ENCODE results near the gene LYZ.
A peak's percentile ranks its signal among the peaks of the same experiment; 100 is the strongest.
"Not testable (repeated sequence)": the region's sequence is repeated elsewhere in the genome, so short reads cannot be mapped to it uniquely, and the experiment has no call there.

LYZ gene

DNA sequence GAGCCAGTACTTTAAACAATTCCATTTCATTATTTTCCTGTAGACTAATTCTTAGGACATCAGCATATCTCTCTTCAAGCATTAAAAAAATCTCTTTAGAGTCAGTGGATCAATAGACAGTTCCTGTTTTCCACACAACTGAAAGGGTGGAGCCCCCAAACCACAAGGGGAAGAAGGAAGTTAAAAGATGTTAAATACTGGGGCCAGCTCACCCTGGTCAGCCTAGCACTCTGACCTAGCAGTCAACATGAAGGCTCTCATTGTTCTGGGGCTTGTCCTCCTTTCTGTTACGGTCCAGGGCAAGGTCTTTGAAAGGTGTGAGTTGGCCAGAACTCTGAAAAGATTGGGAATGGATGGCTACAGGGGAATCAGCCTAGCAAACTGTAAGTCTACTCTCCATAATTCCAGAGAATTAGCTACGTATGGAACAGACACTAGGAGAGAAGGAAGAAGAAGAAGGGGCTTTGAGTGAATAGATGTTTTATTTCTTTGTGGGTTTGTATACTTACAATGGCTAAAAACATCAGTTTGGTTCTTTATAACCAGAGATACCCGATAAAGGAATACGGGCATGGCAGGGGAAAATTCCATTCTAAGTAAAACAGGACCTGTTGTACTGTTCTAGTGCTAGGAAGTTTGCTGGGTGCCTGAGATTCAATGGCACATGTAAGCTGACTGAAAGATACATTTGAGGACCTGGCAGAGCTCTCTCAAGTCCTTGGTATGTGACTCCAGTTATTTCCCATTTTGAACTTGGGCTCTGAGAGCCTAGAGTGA lies at the start of gene LYZ:
LYZ (plus strand) TSS at position 220 of the 777 bp plus-strand sequence; CDS start at position 248, 28 bp downstream.
- no peaks in the 10 kb centered on the region for H3K36me3 ChIP-seq (ENCODE audit: control insufficient read depth, low read depth, low read length)
- no peaks in the 10 kb centered on the region for H3K4me1 ChIP-seq (ENCODE audit: control insufficient read depth, low read depth, low read length)
- H3K27me3 ChIP-seq (ENCODE audit: control insufficient read depth, insufficient read depth, low read length): no peaks in the 10 kb centered on the region
- H3K27ac ChIP-seq (ENCODE audit: low read length): no peak within 1 kb of the TSS
- no peak within 1 kb of the TSS for H3K9ac ChIP-seq (ENCODE audit: low read length)
- no peak within 1 kb of the TSS for H3K4me3 ChIP-seq (ENCODE audit: low read length)
- no peaks in the 10 kb centered on the region for H3K9me3 ChIP-seq (ENCODE audit: control insufficient read depth, low read depth, low read length)

DNA sequence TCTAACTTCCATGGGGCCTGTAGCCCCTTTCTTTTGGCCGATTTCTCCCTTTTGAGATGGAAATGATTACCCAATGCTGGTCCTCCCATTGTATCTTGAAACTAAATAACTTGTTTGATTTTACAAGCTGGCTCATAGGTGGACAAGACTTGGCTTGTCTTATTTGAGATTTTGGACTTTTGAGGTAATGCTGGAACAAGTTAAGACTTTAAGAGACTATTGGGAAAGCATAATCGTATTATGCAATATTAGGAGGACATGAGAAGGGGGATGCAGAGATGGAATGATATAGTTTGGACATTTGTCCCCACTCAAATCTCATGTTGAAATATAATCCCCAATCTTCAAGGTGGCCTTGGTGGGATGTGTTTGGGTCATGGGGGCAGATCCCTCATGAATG lies 49.2 kb upstream of the LYZ start:
- Histone ChIP-seq H3K4me3 (ENCODE audit: low read length) (no peak overlapping the region), H3K4me1 (ENCODE audit: control insufficient read depth, low read depth, low read length) (no peaks in the 10 kb centered on the region), H3K27ac (ENCODE audit: low read length) (no peak overlapping the region), H3K9me3 (ENCODE audit: control insufficient read depth, low read depth, low read length) (no peaks in the 10 kb centered on the region), H3K36me3 (ENCODE audit: control insufficient read depth, low read depth, low read length) (no peaks in the 10 kb centered on the region), H3K27me3 (ENCODE audit: control insufficient read depth, insufficient read depth, low read length) (no peaks in the 10 kb centered on the region), H3K9ac (ENCODE audit: low read length) (no peak overlapping the region)

DNA sequence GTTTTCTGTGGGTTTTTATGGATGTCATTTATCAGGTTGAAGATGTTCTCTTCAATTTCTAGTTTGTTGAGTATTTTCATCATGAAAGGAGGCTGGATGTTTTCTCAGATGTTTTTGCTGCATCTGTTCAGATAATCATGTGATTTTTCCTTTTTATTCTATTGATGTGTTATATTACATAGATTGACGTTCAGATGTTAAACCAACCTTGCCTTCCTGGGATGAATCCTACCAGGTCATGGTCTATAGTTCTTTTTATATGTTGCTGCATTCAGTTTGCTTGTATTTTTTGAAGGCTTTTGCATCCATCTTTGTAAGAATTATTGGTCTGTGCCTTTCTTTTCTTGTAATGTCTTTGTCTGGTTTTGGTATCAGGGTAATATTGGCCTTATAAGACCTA lies 43.9 kb upstream of the LYZ start:
- no peak overlapping the region for H3K27ac ChIP-seq (ENCODE audit: low read length)
- no peaks in the 10 kb centered on the region for H3K27me3 ChIP-seq (ENCODE audit: control insufficient read depth, insufficient read depth, low read length)
- H3K9me3 ChIP-seq (ENCODE audit: control insufficient read depth, low read depth, low read length): peaks cover 2% of the 10 kb centered on the region
- no peak overlapping the region for H3K9ac ChIP-seq (ENCODE audit: low read length)
- H3K4me1 ChIP-seq (ENCODE audit: control insufficient read depth, low read depth, low read length): no peaks in the 10 kb centered on the region
- H3K4me3 ChIP-seq (ENCODE audit: low read length): no peak overlapping the region
- no peaks in the 10 kb centered on the region for H3K36me3 ChIP-seq (ENCODE audit: control insufficient read depth, low read depth, low read length)

DNA sequence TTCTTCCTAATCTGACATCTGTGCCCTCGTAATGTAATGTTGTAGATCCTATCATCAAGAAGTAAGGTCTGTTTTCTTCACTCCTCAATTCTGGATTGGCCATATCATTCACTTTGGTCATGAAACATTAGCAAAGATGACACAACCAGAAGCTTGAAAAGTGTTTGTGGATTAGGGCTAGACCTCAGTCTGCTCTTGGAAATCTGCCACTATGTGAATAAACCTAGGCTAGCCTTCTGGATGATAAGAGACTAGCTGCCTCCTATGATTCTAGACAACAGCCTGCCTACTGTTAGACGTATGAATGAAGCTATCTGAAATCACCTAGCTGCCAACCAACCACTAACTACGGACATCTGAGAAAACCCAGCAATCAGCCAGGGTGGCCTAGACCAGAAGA lies 38.7 kb upstream of the LYZ start:
- peaks cover 2% of the 10 kb centered on the region for H3K9me3 ChIP-seq (ENCODE audit: control insufficient read depth, low read depth, low read length)

DNA sequence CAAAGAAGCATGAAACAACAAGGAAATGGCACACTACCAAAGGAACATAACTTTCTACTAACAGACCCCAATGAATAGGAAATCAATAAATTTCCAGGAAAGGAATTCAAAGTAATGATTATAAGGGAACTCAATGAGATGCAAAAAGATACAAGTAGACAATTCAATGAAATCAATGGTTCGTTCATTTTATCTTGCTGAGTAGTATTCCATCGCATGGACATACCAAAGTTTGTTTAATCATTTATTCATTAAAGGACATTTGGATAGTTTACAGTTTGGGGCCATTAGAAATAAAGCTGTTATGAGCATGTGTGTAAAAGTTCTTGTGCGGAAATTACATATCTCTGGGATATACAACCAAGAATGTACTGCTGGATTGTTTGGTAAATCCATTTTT lies 35.0 kb upstream of the LYZ start:
- H3K9ac ChIP-seq (ENCODE audit: low read length): no peak overlapping the region
- H3K27me3 ChIP-seq (ENCODE audit: control insufficient read depth, insufficient read depth, low read length): no peaks in the 10 kb centered on the region
- no peaks in the 10 kb centered on the region for H3K9me3 ChIP-seq (ENCODE audit: control insufficient read depth, low read depth, low read length)
- no peaks in the 10 kb centered on the region for H3K36me3 ChIP-seq (ENCODE audit: control insufficient read depth, low read depth, low read length)
- no peaks in the 10 kb centered on the region for H3K4me1 ChIP-seq (ENCODE audit: control insufficient read depth, low read depth, low read length)
- H3K4me3 ChIP-seq (ENCODE audit: low read length): no peak overlapping the region
- H3K27ac ChIP-seq (ENCODE audit: low read length): no peak overlapping the region

More for the DNA sequence above, 38.7 kb upstream of the LYZ start:
- Histone ChIP-seq H3K36me3 (ENCODE audit: control insufficient read depth, low read depth, low read length) (no peaks in the 10 kb centered on the region), H3K4me1 (ENCODE audit: control insufficient read depth, low read depth, low read length) (no peaks in the 10 kb centered on the region), H3K27ac (ENCODE audit: low read length) (no peak overlapping the region), H3K27me3 (ENCODE audit: control insufficient read depth, insufficient read depth, low read length) (no peaks in the 10 kb centered on the region), H3K9ac (ENCODE audit: low read length) (no peak overlapping the region), H3K4me3 (ENCODE audit: low read length) (no peak overlapping the region)

DNA sequence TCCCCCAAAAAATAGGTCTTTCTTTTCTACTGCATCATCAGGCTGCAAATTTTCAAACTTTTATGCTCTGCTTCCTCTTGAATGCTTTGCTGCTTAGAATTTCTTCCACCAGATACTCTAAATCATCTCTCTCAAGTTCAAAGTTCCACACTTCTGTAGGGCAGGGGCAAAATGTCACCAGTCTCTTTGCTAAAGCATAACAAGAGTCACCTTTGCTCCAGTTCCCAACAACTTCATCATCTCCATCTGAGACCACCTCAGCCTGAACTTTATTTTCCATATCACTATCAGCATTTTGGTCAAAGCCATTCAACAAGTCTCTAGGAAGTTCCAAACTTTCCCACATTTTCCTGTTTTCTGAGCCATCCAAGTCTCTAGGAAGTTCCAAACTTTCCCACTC lies 31.4 kb upstream of the LYZ start:
- not testable (repeated sequence) for H3K27me3 ChIP-seq (ENCODE audit: control insufficient read depth, insufficient read depth, low read length); H3K27ac ChIP-seq (ENCODE audit: low read length); H3K36me3 ChIP-seq (ENCODE audit: control insufficient read depth, low read depth, low read length); H3K9me3 ChIP-seq (ENCODE audit: control insufficient read depth, low read depth, low read length); H3K4me3 ChIP-seq (ENCODE audit: low read length); H3K9ac ChIP-seq (ENCODE audit: low read length); H3K4me1 ChIP-seq (ENCODE audit: control insufficient read depth, low read depth, low read length)

DNA sequence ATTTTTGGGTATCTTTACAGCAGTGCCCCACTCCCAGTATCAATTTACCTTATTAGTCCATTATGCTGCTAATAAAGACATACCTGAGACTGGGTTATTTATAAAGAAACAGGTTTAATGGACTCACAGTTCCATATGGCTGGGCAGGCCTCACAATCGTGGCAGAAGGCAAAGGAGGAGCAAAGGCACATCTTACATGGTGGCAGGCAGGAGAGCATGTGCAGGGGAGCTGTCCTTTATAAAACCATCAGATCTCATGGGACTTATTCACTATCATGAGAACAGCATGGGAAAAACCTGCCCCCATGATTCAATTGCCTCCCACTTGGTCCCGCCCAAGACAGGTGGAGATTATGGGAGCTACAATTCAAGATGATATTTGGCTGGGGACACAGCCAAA lies 30.9 kb upstream of the LYZ start:
- H3K9ac ChIP-seq (ENCODE audit: low read length); H3K36me3 ChIP-seq (ENCODE audit: control insufficient read depth, low read depth, low read length); H3K9me3 ChIP-seq (ENCODE audit: control insufficient read depth, low read depth, low read length); H3K4me1 ChIP-seq (ENCODE audit: control insufficient read depth, low read depth, low read length); H3K27ac ChIP-seq (ENCODE audit: low read length); H3K4me3 ChIP-seq (ENCODE audit: low read length); H3K27me3 ChIP-seq (ENCODE audit: control insufficient read depth, insufficient read depth, low read length): not testable (repeated sequence)

DNA sequence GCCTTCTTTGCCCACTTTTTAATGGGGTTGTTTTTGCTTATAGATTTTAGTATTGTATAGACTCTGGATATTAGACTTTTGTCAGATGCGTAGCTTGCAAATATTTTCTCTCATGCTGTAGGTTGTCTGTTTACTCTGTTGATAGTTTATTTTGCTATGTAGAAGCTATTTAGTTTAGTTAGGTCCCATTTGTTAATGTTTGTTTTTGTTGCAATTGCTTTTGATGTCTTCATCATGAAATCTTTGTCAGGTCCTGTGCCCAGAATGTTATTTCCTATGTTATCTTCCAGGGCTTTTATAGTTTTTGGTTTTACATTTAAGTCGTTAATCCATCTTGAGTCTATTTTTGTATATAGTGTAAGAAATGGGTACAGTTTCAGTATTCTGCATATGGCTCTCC lies 30.0 kb upstream of the LYZ start:
- H3K27ac ChIP-seq (ENCODE audit: low read length): no peak overlapping the region
- H3K4me1 ChIP-seq (ENCODE audit: control insufficient read depth, low read depth, low read length): peaks cover 7% of the 10 kb centered on the region
- H3K9me3 ChIP-seq (ENCODE audit: control insufficient read depth, low read depth, low read length): no peaks in the 10 kb centered on the region
- no peak overlapping the region for H3K4me3 ChIP-seq (ENCODE audit: low read length)
- no peaks in the 10 kb centered on the region for H3K36me3 ChIP-seq (ENCODE audit: control insufficient read depth, low read depth, low read length)
- no peak overlapping the region for H3K9ac ChIP-seq (ENCODE audit: low read length)
- no peaks in the 10 kb centered on the region for H3K27me3 ChIP-seq (ENCODE audit: control insufficient read depth, insufficient read depth, low read length)

DNA sequence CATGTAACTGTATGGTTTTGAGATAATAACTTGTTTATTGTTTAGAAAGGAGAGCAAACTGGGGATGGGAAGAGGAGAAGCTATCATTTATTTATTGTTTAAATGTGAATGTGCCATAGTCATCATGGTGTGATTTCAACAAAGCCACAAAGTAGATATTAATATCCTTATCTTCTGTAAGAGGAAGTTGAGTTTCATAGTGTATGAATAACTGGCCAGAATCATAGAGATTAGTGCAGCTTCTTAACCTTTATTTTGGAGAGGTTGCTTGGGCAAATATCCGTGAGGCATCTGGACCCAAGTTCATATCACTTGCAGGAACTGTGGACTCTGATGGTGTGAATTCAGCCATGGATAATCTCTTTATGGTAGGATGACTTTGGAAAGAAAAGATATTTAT lies 26.8 kb upstream of the LYZ start:
- Histone ChIP-seq H3K36me3 (ENCODE audit: control insufficient read depth, low read depth, low read length) (no peaks in the 10 kb centered on the region), H3K4me3 (ENCODE audit: low read length) (no peak overlapping the region), H3K27me3 (ENCODE audit: control insufficient read depth, insufficient read depth, low read length) (no peaks in the 10 kb centered on the region), H3K9ac (ENCODE audit: low read length) (no peak overlapping the region), H3K9me3 (ENCODE audit: control insufficient read depth, low read depth, low read length) (no peaks in the 10 kb centered on the region), H3K27ac (ENCODE audit: low read length) (no peak overlapping the region), H3K4me1 (ENCODE audit: control insufficient read depth, low read depth, low read length) (peaks cover 7% of the 10 kb centered on the region)

DNA sequence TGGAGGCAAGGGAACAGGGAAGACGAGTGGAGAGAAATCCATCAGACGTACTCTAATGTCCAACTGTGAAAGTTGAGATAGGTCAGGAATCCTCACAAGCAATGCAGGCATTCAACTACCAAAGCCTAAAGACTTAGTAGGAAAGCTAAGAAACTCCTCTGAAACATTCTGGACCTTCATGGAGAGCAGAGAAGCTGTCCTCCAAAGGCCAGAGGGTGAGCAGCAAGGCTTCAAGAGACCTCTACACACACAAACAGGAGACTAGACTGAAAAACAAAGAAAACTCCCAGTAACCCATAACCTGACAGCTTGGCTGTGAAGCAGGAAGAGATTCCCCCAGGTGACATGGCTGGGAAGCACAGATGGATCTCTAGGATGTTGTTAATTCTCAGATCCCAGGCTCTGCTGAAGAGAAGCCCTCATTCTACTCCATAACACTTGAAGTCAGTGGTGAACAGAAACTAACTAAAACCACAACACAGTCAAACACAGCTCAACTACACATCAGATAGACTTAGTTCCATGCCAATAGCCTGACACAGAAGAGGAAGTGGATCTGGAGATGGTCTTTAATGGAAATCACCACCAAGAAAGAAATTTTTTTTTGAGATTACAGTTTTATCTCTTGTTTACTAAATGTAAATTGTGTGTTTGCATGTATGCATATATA lies 23.2 kb upstream of the LYZ start:
- Histone ChIP-seq H3K4me1 (ENCODE audit: control insufficient read depth, low read depth, low read length) (peaks cover 27% of the 10 kb centered on the region), H3K36me3 (ENCODE audit: control insufficient read depth, low read depth, low read length) (no peaks in the 10 kb centered on the region), H3K9ac (ENCODE audit: low read length) (no peak overlapping the region), H3K4me3 (ENCODE audit: low read length) (no peak overlapping the region), H3K27me3 (ENCODE audit: control insufficient read depth, insufficient read depth, low read length) (no peaks in the 10 kb centered on the region), H3K27ac (ENCODE audit: low read length) (no peak overlapping the region), H3K9me3 (ENCODE audit: control insufficient read depth, low read depth, low read length) (no peaks in the 10 kb centered on the region)

DNA sequence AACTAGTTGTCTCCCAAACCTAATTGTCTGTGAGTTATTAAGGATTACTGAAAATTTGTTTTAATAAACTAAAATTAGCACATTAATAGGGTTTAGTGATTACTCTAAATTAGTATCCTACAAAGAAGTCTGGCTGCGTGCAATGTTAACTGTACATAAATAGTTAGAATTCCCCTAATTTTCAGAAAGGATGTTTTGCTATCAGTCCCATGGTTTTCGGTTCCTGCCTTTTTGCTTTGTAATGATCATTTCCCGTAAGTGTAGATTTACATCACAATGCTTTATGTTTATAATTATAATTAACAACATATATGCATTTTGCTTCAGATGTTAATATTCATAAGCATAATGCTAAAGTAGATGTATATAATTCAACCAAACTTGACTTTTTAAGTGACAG lies 19.8 kb upstream of the LYZ start:
- no peaks in the 10 kb centered on the region for H3K9me3 ChIP-seq (ENCODE audit: control insufficient read depth, low read depth, low read length)
- H3K4me3 ChIP-seq (ENCODE audit: low read length): peak overlapping the region; percentile 24
- no peaks in the 10 kb centered on the region for H3K27me3 ChIP-seq (ENCODE audit: control insufficient read depth, insufficient read depth, low read length)
- no peak overlapping the region for H3K27ac ChIP-seq (ENCODE audit: low read length)
- H3K4me1 ChIP-seq (ENCODE audit: control insufficient read depth, low read depth, low read length): peaks cover 44% of the 10 kb centered on the region
- no peak overlapping the region for H3K9ac ChIP-seq (ENCODE audit: low read length)
- H3K36me3 ChIP-seq (ENCODE audit: control insufficient read depth, low read depth, low read length): no peaks in the 10 kb centered on the region

Data from iPS-18a (cell line).